DMS79 treated with DMSO at 0.1 percent for 48 hours (cell line): ENCODE measurements around the gene UGGT1.
"Not testable (repeated sequence)": the region's sequence is repeated elsewhere in the genome, so short reads cannot be mapped to it uniquely, and the experiment has no call there.

ENCODE experiments used
- DNase-seq: peaks from one replicate; lab custom pipeline; 2025; lab: John Stamatoyannopoulos, UW

The UGGT1 gene

DNA sequence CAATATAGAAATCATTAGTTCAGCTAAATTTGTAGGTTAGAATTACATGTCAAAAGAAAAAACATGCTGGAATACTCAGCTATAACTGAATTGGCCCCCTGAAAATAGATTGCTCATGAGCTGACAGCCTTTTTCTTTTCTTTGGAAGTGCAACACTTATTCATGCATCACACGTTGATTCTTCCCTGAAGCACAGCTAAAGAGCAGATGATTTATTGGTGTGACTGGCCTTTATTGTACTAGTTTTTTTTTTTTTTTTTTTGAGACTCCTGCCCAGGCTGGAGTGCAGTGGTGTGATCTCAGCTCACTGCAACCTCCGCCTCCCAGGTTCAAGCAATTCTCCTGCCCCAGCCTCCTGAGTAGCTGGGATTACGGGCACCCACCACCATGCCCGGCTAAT, 83.1 kb downstream of the UGGT1 start:
- not testable (repeated sequence) for DNase-seq

DNA sequence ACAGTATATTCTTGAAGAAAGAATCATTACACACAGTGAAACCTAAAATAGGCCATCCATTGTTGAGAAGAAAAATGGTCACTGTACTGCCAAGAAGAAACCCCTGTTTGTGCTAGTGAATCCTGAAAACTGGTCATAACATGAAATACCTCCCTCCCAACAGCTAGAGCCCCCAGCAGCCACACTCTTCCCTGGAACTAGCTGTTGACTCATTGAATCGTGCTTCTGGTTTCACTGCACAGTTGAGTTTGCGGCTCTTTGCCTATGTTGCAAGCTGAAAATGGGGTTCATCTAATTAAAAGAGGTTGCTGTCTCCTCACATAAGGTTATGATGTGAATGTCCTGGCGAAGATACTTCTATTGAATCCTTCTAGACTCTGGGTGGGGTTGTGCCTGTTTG, 86.3 kb downstream of the UGGT1 start:
- no peak for DNase-seq

DNA sequence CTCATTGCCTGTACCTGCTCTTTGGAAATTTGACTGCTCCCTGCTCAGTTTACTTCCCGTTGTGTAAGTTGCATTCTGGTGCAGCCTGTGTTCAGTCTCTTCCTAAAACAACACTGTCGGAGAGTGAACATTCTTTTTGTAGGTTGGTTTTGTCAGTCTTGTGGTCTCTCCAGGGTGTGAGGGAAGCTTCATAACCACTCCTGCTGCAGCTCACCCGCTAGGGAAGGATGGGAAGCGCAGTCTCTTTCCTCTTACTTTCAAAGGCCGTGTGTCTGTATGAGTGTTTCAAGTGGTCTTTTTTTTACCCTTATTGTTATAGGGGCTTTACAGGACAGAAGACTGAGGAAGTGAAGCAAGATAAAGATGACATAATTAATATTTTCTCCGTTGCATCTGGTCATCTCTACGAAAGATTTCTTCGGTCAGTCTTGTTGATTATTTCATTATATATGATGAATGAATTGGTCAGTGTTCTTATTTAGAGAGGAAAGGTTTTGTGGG, 87.2 kb downstream of the UGGT1 start:
- DNase-seq: no peak

DNA sequence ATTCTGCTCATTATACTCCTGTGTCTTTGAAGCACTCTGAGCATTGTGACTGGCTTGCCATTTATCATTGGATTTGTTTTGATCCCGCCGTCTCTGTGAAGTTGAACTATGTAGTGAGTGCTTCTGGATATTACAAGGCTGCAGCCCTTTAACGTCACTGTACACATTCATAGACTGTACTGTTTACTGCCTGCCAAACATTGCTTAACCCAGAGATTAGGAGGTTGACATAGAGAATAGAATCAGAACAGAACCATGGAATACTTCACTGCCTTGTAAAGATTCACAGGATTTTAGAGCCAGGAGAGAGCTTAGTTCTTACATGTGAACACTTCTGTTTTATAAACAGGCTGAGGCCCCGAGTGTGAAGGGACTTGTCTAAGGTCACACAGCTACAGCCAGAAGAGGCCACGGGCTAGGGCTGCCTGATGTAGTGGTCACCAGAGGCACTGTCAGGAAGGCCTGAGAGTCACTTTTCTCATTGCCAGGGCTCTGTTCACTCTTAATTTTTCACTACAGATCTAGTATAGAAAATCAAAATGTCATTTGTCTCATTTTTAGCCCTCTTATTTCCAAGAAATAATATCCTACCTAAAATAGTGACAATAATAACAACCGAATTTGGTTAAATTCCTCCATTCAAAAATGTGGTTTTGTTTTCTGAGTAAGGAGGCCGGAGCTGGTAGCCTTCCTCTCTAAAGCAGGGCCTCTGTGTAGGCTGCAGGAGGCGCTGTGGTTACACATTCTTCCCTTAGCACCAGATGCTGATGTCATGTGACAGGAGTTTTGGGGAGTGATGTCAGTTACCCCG, 87.9 kb downstream of the UGGT1 start:
- no peak for DNase-seq

DNA sequence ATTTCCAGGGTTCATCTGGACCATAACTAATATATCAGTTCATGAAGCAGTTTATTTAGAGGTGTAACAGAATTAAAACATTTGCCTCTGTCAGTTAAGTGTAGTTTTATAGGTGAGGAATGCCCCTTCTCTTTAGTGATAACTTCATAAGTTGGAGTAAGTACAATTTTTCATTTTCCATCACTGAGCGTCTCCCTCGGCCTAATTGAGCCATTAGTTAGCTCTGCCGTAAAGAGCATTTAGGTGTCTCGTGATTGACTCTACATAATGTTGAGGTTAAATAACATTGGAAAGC, 88.4 kb downstream of the UGGT1 start:
- no peak for DNase-seq

DNA sequence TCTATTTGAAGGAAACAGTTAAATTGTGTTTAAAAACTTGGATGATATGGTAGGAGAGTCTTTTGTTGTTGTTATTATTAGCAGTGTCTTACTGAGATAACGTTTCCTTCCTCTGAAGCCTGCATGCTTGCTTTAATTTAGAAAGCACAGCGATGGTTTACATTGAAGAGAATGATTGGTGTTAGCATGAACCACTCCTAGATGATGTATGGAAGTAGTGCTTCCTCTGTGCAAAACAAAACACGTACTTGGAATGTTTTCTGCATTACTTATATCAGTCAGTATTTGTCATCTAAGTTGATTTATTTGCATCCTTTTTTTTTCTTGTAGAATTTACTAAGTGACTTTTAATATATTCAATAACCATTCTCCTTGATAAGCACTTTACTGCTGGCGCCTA, 89.0 kb downstream of the UGGT1 start:
- DNase-seq: no peak

DNA sequence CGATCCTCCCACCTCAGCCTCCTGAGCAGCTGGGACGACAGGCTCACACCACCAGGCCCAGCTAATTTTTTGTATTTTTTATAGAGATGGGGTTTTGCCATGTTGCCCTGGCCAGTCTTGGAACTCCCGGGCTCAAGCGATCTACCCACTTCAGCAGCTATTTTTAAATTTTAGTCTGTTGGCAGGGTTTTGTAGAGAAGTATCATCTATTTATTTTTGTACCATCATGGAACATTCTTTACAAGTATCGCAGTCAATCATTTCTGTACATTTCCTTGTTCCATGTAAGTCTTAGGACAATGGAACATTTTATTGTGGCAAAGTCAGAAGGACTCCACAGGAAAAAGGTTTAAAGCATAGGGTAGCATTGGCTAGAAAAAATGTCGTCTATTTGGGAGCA, 94.6 kb downstream of the UGGT1 start:
- DNase-seq: no peak

DNA sequence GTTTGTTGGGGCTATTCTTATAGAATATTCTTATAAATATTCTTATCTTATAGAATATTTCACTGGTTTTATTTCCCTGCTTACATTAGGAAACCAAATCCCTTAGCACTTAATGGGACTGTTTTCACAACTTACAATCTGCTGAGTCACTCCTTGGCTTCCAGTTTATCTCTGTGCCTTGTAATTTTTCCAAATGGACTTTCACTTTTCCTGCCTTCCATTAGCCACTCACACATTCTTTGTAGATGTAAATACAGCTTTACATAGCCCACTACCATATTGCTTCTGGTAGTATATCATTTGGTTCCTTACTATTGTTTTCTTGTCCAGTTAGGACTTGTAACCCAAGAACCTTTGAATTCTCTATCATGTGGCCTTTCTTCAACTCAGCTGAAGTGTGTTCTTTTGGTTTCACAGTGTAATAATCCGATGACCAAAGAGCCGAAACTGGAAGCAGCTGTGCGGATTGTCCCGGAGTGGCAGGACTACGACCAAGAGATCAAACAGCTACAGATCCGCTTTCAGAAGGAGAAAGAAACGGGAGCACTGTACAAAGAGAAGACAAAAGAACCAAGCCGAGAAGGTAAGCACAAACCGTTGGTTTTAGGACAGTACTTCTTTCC, 96.1 kb downstream of the UGGT1 start:
- DNase-seq: no peak

DNA sequence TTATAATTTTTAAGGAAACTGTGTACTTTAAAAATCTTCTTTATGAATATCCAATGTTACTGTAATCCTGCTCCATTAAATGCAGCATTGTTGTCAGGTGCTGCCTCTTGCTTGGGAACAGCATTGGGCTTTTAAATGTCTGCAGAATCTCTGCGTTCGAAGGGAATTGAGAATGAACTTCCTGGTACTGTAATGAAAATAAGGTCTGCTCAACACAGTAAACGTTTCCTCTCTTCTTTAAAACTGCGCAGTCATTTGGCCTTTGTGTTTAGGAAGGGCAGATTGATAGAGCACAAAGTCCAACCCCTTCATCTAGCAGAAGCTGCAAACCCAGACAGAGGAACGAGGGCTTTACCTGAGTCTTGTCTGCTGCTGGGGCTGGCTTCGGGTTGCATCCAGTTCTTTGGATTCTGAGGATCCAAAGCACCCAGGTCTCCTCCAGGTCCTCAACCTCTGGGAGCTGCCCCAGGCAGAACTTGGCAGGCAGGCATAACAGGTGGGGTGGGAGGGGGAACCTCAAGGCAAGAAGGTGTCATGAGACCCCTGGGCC, 104.5 kb downstream of the UGGT1 start:
- DNase-seq: no peak

DNA sequence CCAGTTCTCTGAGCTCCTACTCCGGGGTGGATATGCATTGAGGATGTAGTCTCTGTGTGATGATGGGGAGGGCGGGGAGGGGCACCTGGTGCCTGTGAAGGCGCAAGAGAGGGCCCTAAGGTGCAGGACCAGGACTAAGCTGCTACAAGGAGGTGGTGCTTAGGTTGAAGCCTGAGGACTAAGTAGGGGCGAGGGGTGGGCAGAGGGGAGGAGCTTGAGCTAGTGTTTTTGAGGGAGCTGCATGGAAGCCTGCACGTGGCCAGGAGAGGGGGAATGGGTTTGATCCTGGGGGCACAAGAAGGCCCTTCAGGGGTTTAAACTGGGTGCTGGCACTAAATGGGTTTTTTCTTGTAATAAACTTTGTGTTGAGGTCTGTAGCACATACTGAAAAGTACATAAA, 105.0 kb downstream of the UGGT1 start:
- DNase-seq: no peak

DNA sequence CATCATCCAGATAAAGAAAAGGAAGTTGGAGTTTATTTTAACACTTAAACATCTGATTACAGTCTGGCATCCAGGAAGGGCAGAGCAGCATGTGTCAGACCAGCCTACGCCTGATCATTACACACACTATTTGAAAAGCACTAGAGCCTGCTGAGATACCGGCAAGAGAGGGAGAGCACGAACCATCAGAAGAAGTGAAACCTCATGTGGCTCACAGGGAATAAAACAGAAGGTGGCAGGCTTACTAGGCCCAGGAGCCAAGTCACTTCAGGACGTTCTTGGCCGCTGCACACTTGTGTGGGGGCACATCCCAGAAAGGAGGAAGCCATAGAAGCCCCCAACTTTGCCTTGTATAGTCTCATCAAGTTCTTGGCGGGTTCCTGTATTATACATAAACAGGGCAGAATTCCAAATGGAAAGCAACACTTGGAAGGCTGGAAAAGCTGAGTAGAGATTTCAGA, 105.5 kb downstream of the UGGT1 start:
- no peak for DNase-seq

DNA sequence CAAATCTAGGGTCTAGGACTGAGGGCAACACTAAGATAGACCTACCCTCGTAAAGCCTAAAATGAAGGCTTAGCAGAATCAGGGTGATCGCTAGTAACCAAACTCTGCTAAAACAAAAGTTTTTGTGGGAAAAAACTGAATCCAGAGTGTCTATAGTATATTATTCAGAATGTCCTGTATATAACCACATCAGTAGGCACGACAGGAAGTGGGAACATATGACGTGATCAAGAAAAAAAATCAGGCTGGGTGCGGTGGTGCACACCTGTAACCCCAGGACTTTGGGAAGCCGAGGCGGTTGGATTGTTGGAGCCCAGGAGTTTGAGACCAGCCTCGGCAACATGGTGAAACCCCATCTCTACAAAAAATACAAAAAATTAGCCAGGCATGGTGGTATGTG, 106.1 kb downstream of the UGGT1 start:
- no peak for DNase-seq

DNA sequence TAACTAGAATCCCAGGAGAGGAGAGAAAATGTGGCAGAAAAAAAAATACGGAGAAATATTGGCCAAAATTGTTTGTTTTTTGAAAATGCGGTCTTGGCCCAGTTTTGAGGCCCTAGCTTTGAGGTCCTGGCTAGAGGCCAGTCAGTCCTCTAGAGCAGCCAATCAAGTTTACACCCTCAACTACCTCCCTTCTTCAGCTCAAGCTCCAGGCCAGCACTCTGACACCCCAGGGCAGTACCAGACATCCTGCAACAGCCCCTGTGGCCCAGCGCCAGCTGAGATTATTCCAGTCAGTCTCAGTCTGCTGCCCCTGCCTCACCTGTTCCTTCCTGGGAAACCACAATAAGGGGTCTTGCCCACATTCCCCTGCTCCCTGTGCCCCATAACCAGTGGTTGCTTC, 107.7 kb downstream of the UGGT1 start:
- peak; percentile 65 for DNase-seq

DNA sequence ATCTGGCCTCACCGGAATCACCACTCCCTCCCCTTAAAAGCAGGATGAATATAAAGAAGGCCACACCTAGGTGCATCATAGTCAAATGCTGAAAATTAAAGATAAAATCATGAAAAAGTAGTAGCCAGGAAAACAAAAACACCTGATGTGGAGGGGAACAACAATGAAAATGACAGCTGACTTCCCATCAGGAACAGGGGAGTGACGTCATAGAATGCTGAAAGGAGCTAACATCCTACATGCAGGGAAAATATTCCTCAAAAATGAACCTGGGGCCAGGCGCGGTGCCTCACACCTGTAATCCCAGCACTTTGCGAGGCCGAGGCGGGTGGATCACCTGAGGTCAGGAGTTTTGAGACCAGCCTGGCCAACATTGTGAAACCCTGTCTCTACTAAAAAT, 108.1 kb downstream of the UGGT1 start:
- DNase-seq: no peak

DNA sequence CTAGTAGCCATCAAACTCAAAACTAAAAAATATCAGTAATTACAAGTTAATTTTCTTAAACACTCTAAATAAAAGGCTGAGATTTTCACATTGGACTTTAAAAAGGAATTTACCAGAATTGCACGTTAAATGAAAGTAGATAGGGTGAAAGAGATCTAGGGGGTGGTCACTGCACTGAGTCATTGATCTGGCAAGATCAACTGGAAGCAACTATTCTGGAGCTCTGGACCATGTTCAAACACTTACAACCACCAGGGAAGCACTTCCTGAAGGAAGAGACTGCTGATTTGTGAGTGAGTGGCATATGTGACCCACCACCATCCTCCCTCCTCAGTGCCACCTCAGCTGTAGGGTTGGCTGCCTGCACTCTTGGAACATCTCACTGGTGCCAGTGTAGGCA, 111.8 kb downstream of the UGGT1 start:
- DNase-seq: no peak

DNA sequence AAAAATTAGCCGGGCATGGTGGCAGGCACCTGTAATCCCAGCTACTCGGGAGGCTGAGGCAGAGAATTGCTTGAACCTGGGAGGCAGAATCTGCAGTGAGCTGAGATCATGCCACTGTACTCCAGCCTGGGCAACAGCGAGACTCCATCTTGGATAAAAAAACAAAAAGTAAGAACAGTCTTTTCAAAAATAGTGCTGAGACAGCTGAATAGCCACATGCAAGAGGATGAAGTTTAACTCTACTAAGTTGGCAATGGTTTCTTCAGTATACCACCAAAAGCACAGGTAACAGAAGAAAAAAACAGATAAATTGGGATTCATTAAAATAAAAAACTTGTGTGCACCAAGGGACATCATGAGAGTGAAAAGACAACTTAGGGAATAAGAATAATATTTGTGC, 115.2 kb downstream of the UGGT1 start:
- no peak for DNase-seq

DNA sequence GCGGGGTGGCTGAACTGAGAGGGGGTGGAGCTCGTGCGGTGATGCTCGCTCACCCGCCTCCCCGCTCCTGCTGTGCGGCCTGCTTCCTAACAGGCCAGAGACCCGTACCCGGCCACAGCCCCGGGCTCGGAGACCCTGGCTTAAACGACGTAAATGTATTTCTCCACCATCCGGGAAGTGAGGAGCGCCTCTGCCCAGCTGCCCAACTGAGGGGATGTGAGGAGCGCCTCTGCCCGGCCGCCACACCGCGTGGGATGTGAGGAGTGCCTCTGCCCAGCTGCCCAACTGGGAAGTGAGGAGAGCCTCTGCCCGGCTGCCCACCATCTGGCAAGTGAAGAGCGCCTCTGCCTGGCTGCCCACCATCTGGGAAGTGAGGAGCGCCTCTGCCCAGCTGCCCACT, 117.0 kb downstream of the UGGT1 start:
- no peak for DNase-seq

DNA sequence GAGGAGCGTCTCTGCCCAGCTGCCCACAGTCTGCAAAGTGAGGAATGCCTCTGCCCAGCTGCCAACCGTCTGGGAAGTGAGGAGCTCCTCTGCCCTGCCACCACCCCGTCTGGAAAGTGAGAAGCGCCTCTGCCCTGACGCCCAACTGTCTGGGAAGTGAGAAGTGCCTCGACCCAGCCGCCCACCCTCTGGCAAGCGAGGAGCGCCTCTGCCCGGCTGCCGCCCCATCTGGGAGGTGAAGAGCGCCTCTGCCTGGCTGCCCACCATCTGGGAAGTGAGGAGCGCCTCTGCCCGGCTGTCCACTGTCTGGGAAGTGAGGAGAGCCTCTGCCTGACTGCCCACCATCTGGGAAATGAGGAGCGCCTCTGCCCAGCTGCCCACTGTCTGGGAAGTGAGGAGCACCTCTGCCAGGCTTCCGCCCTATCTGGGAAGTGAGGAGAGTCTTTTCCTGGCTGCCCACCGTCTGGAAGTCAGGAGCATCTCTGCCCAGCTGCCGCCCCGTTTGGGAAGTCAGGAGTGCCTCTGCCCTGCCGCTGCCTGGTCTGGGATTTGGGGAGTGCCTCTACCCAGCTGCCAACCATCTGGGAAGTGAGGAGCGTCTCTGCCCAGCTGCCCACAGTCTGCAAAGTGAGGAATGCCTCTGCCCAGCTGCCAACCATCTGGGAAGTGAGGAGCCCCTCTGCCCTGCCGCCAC, 117.8 kb downstream of the UGGT1 start:
- DNase-seq: not testable (repeated sequence)

DNA sequence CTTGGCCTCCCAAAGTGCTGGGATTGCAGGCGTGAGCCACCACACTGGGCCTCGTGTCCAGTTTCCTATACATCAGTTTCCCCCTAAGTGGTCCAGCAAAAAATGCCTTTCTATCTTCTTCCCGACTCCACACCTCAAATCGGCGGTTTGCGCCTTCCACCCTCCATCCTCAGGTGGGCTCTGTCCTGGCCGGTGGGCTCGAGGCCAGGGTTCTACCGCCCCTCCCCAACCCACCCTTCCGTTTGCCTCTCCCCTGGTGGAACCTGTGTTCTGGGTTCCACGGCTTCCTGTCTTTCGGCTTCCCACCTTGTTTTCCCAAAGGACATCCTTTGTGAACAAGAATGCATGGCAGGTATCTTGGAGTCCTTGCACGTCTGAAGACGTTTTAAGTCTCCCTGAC, 123.3 kb downstream of the UGGT1 start:
- no peak for DNase-seq

DNA sequence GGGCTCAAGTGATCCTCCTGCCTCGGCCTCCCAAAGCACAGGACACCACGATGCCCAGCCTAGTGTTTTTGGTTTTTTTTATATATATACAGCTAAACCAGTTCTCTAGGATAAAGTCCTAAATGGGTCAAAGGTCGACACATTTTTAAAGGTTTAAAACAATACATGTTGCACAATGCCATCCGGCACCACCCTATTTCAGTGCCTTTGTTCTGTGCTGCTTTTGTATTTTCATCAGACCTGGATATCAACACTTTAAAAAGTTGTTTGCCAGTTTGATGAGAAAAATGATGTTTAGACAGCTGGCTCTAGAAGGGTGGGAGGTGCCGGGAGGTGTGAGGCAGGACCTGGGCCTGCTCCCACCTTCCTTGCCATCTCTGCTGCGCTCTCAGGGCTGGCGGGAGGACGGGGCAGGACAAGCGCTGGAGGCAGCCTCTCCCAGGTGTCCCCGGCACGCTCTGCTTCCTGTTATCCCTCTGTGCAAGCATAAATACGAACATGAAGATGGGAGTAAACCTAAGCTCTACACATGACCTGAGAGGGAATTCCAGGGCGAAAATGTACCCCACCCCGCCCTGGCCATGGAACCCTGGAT, 124.0 kb downstream of the UGGT1 start:
- no peak for DNase-seq

DNA sequence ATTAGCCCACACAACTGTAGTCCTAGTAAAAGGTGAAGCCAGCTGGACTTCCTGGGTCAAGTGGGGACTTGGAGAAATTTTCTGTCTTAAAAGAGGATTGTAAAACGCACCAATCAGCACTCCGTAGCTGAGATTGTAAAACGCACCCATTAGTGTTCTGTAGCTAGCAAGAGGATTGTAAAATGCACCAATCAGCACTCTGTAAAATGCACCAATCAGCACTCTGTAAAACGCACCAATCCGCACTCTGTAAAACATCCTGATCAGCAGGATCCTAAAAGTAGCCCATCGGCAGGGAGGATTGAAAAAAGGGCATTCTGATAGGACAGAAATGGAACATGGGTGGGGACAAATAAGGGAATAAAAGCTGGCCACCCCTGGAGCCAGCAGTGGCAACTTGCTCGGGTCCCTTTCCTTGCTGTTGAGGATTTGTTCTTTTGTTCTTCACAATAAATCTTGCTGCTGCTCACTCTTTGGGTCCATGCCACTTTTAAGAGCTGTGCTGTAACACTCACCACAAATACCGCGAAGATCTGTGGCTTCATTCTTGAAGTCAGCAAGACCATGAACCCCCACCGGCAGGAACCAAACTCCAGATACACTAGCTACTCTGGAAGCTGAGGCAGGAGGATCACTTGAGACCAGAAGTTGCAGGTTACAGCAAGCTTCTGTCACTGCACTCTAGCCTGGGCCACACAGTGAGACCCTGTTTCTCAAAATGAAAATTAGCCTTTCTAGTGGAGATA, 125.1 kb downstream of the UGGT1 start:
- DNase-seq: no peak

DNA sequence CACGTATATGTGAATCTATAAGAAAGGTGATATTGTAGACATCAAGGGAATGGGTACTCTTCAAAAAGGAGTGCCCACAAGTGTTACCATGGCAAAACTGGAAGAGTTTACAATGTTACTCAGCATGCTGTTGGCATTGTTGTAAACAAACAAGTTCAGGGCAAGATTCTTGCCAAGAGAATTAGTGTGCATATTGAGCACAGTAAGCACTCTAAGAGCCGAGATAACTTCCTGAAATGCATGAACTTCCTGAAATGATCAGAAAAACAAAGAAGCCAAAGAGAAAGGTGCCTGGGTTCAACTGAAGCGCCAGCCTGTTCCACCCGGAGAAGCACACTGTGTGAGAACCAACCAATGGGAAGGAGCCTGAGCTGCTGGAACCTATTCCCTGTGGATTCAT, 126.7 kb downstream of the UGGT1 start:
- DNase-seq: no peak
